Measurements from ENCODE around the gene ATP6V1F.

The ATP6V1F gene

GRCh38 chr7:128882134-128882533, 19.5 kb downstream of the ATP6V1F start:
- H3K4me3 ChIP-seq (ENCODE audit: low read depth, low read length), result no peak overlapping the region
- no peak for TF ChIP-seq CTCF (IDR thresholded peaks at IDR 0.05; ENCODE audit: low read depth, low read length)

GRCh38 chr7:128883622-128884448, 21.2 kb downstream of the ATP6V1F start:
- H3K4me3 ChIP-seq (ENCODE audit: low read depth, low read length), result no peak overlapping the region
- peak; percentile 83 for TF ChIP-seq CTCF (IDR thresholded peaks at IDR 0.05; ENCODE audit: low read depth, low read length)

GRCh38 chr7:128884561-128885369, 22.1 kb downstream of the ATP6V1F start:
- H3K4me3 ChIP-seq (ENCODE audit: low read depth, low read length), result no peak overlapping the region
- TF ChIP-seq CTCF (IDR thresholded peaks at IDR 0.05; ENCODE audit: low read depth, low read length), result no peak

GRCh38 chr7:128885370-128886187, 22.9 kb downstream of the ATP6V1F start:
- H3K4me3 ChIP-seq (ENCODE audit: low read depth, low read length), result no peak overlapping the region
- no peak for TF ChIP-seq CTCF (IDR thresholded peaks at IDR 0.05; ENCODE audit: low read depth, low read length)

GRCh38 chr7:128886391-128887168, 23.9 kb downstream of the ATP6V1F start:
- TF ChIP-seq CTCF (IDR thresholded peaks at IDR 0.05; ENCODE audit: low read depth, low read length), result no peak
- no peak overlapping the region for H3K4me3 ChIP-seq (ENCODE audit: low read depth, low read length)

- TF ChIP-seq CTCF (IDR thresholded peaks at IDR 0.05; ENCODE audit: low read depth, low read length), result no peak
- no peak overlapping the region for H3K4me3 ChIP-seq (ENCODE audit: low read depth, low read length)
Measured at GRCh38 chr7:128887169-128888038, 24.7 kb downstream of the ATP6V1F start.
